ENCODE measurements around the gene LOXL1.

LOXL1 gene

GRCh38 chr15:73902121-73903020 is 23.9 kb upstream of the LOXL1 start:
- DNase-seq (ENCODE audit: low spot score) = no peak
- no peak for TF ChIP-seq CTCF (IDR thresholded peaks at IDR 0.05; ENCODE audit: extremely low read depth, missing control alignments)

GRCh38 chr15:73904026-73904815 is 22.0 kb upstream of the LOXL1 start:
- no peak for DNase-seq (ENCODE audit: low spot score)
- TF ChIP-seq CTCF (IDR thresholded peaks at IDR 0.05; ENCODE audit: extremely low read depth, missing control alignments) = no peak

DNA sequence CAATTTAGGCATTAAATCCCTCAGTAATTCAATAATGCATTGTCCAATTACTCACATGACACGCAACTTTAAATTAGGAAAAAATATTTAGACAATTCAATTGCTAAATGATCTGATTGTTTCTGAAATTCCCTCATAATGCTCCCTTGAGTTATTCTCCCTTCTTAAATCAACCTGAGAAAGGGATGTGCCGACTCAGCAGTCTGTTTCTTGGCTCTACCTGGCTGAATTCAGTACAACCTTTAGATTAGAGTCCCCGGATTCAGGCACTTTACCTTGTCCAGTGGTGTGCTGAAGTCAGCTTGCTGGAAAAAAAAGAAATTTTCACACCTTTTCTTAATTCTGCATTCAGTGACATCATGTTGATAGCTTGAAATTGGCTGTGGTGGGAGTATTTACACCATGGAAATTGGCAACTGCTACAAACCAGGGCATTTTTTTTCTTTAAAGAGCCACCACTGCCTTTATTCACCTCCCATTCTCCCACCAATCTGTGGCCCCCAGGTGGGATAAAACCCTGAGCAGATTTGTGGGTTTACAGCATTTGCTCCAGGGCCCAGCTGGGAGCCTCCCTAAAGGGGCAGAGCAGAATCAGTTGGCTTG is 20.9 kb upstream of the LOXL1 start:
- no peak for TF ChIP-seq CTCF (IDR thresholded peaks at IDR 0.05; ENCODE audit: extremely low read depth, missing control alignments)

DNA sequence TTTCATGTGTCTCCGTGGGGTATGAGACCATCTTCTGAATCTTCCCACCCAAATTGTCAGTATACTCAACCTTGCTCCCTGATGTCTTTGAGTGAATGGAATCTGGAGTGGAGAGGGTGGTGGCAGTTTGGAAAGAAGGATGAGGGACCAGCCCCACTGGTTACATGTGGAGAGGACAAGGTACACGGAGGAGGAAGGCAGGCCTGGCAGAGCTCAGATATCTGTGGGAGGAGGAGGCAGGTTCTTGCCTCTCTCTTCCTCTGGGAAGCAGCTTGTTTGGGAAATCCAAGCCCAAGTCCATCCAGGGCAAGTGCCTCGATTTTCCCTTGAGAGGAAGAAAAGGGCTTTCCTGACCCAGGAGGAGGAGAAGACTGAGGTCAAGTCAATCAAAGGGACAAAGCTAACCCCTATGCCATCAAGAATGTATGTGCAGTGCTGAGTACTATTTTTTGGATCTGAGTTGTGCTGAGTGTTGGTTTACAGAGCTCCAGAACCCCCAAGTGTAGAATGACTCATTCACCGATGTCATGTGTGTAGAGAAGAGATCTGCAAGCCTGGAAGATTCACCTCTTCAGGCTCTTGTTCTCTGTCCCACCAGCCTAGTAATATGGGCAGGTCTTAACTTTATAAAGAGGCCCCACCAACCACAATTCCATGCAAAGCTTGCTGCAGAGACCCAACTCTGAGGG is 19.8 kb upstream of the LOXL1 start:
- TF ChIP-seq CTCF (IDR thresholded peaks at IDR 0.05; ENCODE audit: extremely low read depth, missing control alignments) = no peak
- DNase-seq (ENCODE audit: low spot score) = no peak

More for the DNA sequence above, 20.9 kb upstream of the LOXL1 start:
- DNase-seq (ENCODE audit: low spot score) = no peak

GRCh38 chr15:73907035-73907408 is 19.2 kb upstream of the LOXL1 start:
- DNase-seq (ENCODE audit: low spot score) = no peak

More at GRCh38 chr15:73907035-73907408, 19.2 kb upstream of the LOXL1 start:
- no peak for TF ChIP-seq CTCF (IDR thresholded peaks at IDR 0.05; ENCODE audit: extremely low read depth, missing control alignments)
